Measurements from ENCODE around the gene CEACAM4.

GRCh38 chr19:41649827-41650226 lies 23.0 kb upstream of the CEACAM4 start:
- TF ChIP-seq, protein P1, sequence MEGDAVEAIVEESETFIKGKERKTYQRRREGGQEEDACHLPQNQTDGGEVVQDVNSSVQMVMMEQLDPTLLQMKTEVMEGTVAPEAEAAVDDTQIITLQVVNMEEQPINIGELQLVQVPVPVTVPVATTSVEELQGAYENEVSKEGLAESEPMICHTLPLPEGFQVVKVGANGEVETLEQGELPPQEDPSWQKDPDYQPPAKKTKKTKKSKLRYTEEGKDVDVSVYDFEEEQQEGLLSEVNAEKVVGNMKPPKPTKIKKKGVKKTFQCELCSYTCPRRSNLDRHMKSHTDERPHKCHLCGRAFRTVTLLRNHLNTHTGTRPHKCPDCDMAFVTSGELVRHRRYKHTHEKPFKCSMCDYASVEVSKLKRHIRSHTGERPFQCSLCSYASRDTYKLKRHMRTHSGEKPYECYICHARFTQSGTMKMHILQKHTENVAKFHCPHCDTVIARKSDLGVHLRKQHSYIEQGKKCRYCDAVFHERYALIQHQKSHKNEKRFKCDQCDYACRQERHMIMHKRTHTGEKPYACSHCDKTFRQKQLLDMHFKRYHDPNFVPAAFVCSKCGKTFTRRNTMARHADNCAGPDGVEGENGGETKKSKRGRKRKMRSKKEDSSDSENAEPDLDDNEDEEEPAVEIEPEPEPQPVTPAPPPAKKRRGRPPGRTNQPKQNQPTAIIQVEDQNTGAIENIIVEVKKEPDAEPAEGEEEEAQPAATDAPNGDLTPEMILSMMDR (IDR thresholded peaks at IDR 0.05; ENCODE audit: low read length) = no peak
- TF ChIP-seq EZH2 (IDR thresholded peaks at IDR 0.05; ENCODE audit: borderline replicate concordance, low read length) = no peak

Data from OCI-LY1 (cell line).